ENCODE results near the gene CRP.

The CRP gene

GRCh38 chr1:159753386-159753785 lies 39.0 kb upstream of the CRP start:
- no peak for TF ChIP-seq EGR1 (IDR thresholded peaks at IDR 0.05)
- TF ChIP-seq NFIC (IDR thresholded peaks at IDR 0.05), result no peak
- no peak for TF ChIP-seq TCF12 (IDR thresholded peaks at IDR 0.05; ENCODE audit: low read depth)
- TF ChIP-seq ZBTB7A (IDR thresholded peaks at IDR 0.05; ENCODE audit: low read depth), result no peak
- no peak for TF ChIP-seq EP300 (IDR thresholded peaks at IDR 0.05; ENCODE audit: borderline replicate concordance)
- TF ChIP-seq RAD21 (IDR thresholded peaks at IDR 0.05; ENCODE audit: low read depth), result no peak
- TF ChIP-seq CREB1 (IDR thresholded peaks at IDR 0.05; ENCODE audit: low read depth), result no peak
- no peak for TF ChIP-seq FOXM1 (IDR thresholded peaks at IDR 0.05; ENCODE audit: borderline replicate concordance, low read depth)
- TF ChIP-seq TEAD4 (IDR thresholded peaks at IDR 0.05), result no peak
- TF ChIP-seq YY1 (IDR thresholded peaks at IDR 0.05; ENCODE audit: low read depth), result no peak
- TF ChIP-seq REST (IDR thresholded peaks at IDR 0.05; ENCODE audit: low read depth), result no peak

GRCh38 chr1:159752135-159752580 lies 37.8 kb upstream of the CRP start:
- peak; percentile 65 for TF ChIP-seq USF1 (IDR thresholded peaks at IDR 0.05)
- no peak for TF ChIP-seq EP300 (IDR thresholded peaks at IDR 0.05; ENCODE audit: borderline replicate concordance)
- no peak for TF ChIP-seq YY1 (IDR thresholded peaks at IDR 0.05; ENCODE audit: low read depth)
- TF ChIP-seq CEBPB (IDR thresholded peaks at IDR 0.05), result peak; percentile 48
- no peak for TF ChIP-seq RAD21 (IDR thresholded peaks at IDR 0.05; ENCODE audit: low read depth)
- TF ChIP-seq TEAD4 (IDR thresholded peaks at IDR 0.05), result no peak
- TF ChIP-seq MAX (IDR thresholded peaks at IDR 0.05), result no peak
- TF ChIP-seq TCF12 (IDR thresholded peaks at IDR 0.05; ENCODE audit: low read depth), result no peak

- no peak for TF ChIP-seq TEAD4 (IDR thresholded peaks at IDR 0.05)
- no peak for TF ChIP-seq MAX (IDR thresholded peaks at IDR 0.05)
- TF ChIP-seq NFIC (IDR thresholded peaks at IDR 0.05), result no peak
- TF ChIP-seq FOXM1 (IDR thresholded peaks at IDR 0.05; ENCODE audit: borderline replicate concordance, low read depth), result no peak
- no peak for TF ChIP-seq TAF1 (IDR thresholded peaks at IDR 0.05; ENCODE audit: low read depth)
- no peak for TF ChIP-seq YY1 (IDR thresholded peaks at IDR 0.05; ENCODE audit: low read depth)
- no peak for TF ChIP-seq RAD21 (IDR thresholded peaks at IDR 0.05; ENCODE audit: low read depth)
- no peak for TF ChIP-seq USF1 (IDR thresholded peaks at IDR 0.05)
- no peak for TF ChIP-seq EGR1 (IDR thresholded peaks at IDR 0.05)
- no peak for TF ChIP-seq CEBPB (IDR thresholded peaks at IDR 0.05)
- TF ChIP-seq REST (IDR thresholded peaks at IDR 0.05; ENCODE audit: low read depth), result no peak
- TF ChIP-seq CREB1 (IDR thresholded peaks at IDR 0.05; ENCODE audit: low read depth), result no peak
- no peak for TF ChIP-seq TCF12 (IDR thresholded peaks at IDR 0.05; ENCODE audit: low read depth)
- TF ChIP-seq EP300 (IDR thresholded peaks at IDR 0.05; ENCODE audit: borderline replicate concordance), result no peak
- TF ChIP-seq ZBTB7A (IDR thresholded peaks at IDR 0.05; ENCODE audit: low read depth), result no peak
Measured at GRCh38 chr1:159751031-159751430, 36.6 kb upstream of the CRP start.

GRCh38 chr1:159750621-159751020 lies 36.2 kb upstream of the CRP start:
- TF ChIP-seq TAF1 (IDR thresholded peaks at IDR 0.05; ENCODE audit: low read depth), result no peak
- no peak for TF ChIP-seq EP300 (IDR thresholded peaks at IDR 0.05; ENCODE audit: borderline replicate concordance)

GRCh38 chr1:159749630-159750029 lies 35.2 kb upstream of the CRP start:
- TF ChIP-seq FOXM1 (IDR thresholded peaks at IDR 0.05; ENCODE audit: borderline replicate concordance, low read depth), result no peak
- no peak for TF ChIP-seq TCF12 (IDR thresholded peaks at IDR 0.05; ENCODE audit: low read depth)
- no peak for TF ChIP-seq ZBTB7A (IDR thresholded peaks at IDR 0.05; ENCODE audit: low read depth)
- TF ChIP-seq REST (IDR thresholded peaks at IDR 0.05; ENCODE audit: low read depth), result no peak
- TF ChIP-seq EP300 (IDR thresholded peaks at IDR 0.05; ENCODE audit: borderline replicate concordance), result no peak
- TF ChIP-seq NFIC (IDR thresholded peaks at IDR 0.05), result no peak
- no peak for TF ChIP-seq EGR1 (IDR thresholded peaks at IDR 0.05)
- TF ChIP-seq CREB1 (IDR thresholded peaks at IDR 0.05; ENCODE audit: low read depth), result no peak
- no peak for TF ChIP-seq USF1 (IDR thresholded peaks at IDR 0.05)
- TF ChIP-seq YY1 (IDR thresholded peaks at IDR 0.05; ENCODE audit: low read depth), result no peak
- TF ChIP-seq TEAD4 (IDR thresholded peaks at IDR 0.05), result no peak
- TF ChIP-seq MAX (IDR thresholded peaks at IDR 0.05), result no peak
- TF ChIP-seq TAF1 (IDR thresholded peaks at IDR 0.05; ENCODE audit: low read depth), result no peak
- no peak for TF ChIP-seq RAD21 (IDR thresholded peaks at IDR 0.05; ENCODE audit: low read depth)
